Measurements from ENCODE around the gene EVI5. TPM values are rescaled to one million over a fixed set of nuclear protein-coding genes. Genes with fewer than 3 reads are reported as not detected.

EVI5 gene
- total and polyA plus RNA-seq, 12 donors, result 3.6 to 63.1 (median 45.2) TPM

GRCh38 chr1:92519043-92519442 is 265.9 kb downstream of the EVI5 start:
- no peak for TF ChIP-seq POLR2A (IDR thresholded peaks at IDR 0.05)
- TF ChIP-seq, protein P1, sequence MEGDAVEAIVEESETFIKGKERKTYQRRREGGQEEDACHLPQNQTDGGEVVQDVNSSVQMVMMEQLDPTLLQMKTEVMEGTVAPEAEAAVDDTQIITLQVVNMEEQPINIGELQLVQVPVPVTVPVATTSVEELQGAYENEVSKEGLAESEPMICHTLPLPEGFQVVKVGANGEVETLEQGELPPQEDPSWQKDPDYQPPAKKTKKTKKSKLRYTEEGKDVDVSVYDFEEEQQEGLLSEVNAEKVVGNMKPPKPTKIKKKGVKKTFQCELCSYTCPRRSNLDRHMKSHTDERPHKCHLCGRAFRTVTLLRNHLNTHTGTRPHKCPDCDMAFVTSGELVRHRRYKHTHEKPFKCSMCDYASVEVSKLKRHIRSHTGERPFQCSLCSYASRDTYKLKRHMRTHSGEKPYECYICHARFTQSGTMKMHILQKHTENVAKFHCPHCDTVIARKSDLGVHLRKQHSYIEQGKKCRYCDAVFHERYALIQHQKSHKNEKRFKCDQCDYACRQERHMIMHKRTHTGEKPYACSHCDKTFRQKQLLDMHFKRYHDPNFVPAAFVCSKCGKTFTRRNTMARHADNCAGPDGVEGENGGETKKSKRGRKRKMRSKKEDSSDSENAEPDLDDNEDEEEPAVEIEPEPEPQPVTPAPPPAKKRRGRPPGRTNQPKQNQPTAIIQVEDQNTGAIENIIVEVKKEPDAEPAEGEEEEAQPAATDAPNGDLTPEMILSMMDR (IDR thresholded peaks at IDR 0.05), result no peak

DNA sequence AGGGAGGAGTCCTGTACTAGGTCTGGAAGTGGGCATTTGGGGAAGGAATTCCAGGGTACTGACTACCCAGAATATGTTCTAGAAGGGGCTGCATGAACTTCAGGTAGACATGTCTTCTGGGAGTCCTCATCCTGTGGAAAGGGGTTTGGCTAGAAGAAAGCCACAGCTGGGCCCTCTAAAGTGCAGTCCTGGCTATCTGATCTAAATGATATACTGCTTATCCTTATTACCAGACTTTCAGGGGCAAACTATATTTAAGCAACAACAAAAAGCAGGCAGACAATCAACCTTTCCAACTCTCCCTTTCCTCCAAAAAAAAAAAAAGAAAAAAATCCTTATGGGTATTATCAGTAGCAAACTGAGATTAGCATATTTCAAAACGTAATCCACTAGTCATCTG is 268.3 kb downstream of the EVI5 start:
- Histone ChIP-seq H3K27ac (no peak overlapping the region), H3K9me3 (replicated peaks in 1 of 3) (no peaks in the 10 kb centered on the region), H3K4me1 (replicated peaks in 1 of 2) (no peaks in the 10 kb centered on the region), H3K4me3 (no peak overlapping the region), H3K36me3 (replicated peaks in 1 of 2) (no peaks in the 10 kb centered on the region), H3K27me3 (no peaks in the 10 kb centered on the region)
- no peak for DNase-seq
- TF ChIP-seq POLR2A (IDR thresholded peaks at IDR 0.05), result no peak
- TF ChIP-seq, protein P1 (IDR thresholded peaks at IDR 0.05), result no peak
- 85 to 94% (median 92%) methylated on average over 1 of the region's 1 CpG for whole genome bisulfite sequencing, 4 donors
- intact Hi-C loops (cut with DNase I), result no loop called here

More at GRCh38 chr1:92519043-92519442, 265.9 kb downstream of the EVI5 start:
- WGBS, 4 donors, result 59 to 68% (median 62%) methylated on average over 2 of the region's 2 CpGs
- Histone ChIP-seq H3K27ac (no peak overlapping the region), H3K36me3 (replicated peaks in 1 of 2) (no peaks in the 10 kb centered on the region), H3K9me3 (replicated peaks in 1 of 3) (no peaks in the 10 kb centered on the region), H3K4me3 (no peak overlapping the region), H3K4me1 (replicated peaks in 1 of 2) (no peaks in the 10 kb centered on the region), H3K27me3 (no peaks in the 10 kb centered on the region)
- intact Hi-C loops (cut with DNase I), result no loop called here
- DNase-seq, result no peak

GRCh38 chr1:92515796-92516201 is 269.1 kb downstream of the EVI5 start:
- Histone ChIP-seq H3K27ac (no peak overlapping the region), H3K4me3 (no peak overlapping the region), H3K4me1 (replicated peaks in 1 of 2) (no peaks in the 10 kb centered on the region), H3K9me3 (replicated peaks in 1 of 3) (no peaks in the 10 kb centered on the region), H3K36me3 (replicated peaks in 1 of 2) (no peaks in the 10 kb centered on the region), H3K27me3 (no peaks in the 10 kb centered on the region)
- WGBS, 4 donors, result 78 to 91% (median 86%) methylated on average over 3 of the region's 3 CpGs
- TF ChIP-seq POLR2A (IDR thresholded peaks at IDR 0.05), result no peak
- TF ChIP-seq, protein P1 (IDR thresholded peaks at IDR 0.05), result no peak
- DNase-seq, result no peak
- intact Hi-C loops (cut with DNase I), result no loop called here

DNA sequence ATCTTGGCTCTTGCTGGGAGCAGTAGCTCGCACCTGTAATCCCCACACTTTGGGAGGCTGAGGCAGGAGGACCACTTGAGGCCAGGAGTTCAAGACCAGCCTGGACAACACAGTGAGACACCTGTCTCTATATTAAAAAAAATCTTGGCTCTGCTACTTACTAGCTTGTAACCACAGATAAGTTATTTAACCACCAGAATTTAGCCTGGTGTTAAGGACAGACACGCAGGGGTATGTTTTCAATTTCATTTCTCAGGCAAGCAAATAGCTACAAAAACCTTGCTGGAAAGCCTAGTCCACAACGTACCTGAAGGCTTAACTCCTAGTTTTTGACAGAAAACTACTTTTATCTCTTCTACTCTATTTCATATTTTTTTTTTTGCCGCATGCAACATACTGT is 273.4 kb downstream of the EVI5 start:
- H3K4me3 ChIP-seq, result no peak overlapping the region
- no peaks in the 10 kb centered on the region for H3K9me3 ChIP-seq (replicated peaks in 1 of 3)
- no peaks in the 10 kb centered on the region for H3K36me3 ChIP-seq (replicated peaks in 1 of 2)
- H3K27me3 ChIP-seq, result no peaks in the 10 kb centered on the region
- intact Hi-C loops (cut with DNase I), result no loop called here
- no peaks in the 10 kb centered on the region for H3K4me1 ChIP-seq (replicated peaks in 1 of 2)
- no peak overlapping the region for H3K27ac ChIP-seq
- WGBS, 4 donors, result 93 to 97% (median 97%) methylated on average over 4 of the region's 4 CpGs
- no peak for TF ChIP-seq POLR2A (IDR thresholded peaks at IDR 0.05)
- TF ChIP-seq, protein P1 (IDR thresholded peaks at IDR 0.05), result no peak
- DNase-seq, result no peak

Data from adrenal gland (tissue), 12 donors.